ENCODE measurements around the gene ZNF605.
"Not testable (repeated sequence)": the region's sequence is repeated elsewhere in the genome, so short reads cannot be mapped to it uniquely, and the experiment has no call there.

The ZNF605 gene

GRCh38 chr12:132956011-132956788 is at the start of gene ZNF605:
Gene ZNF605, minus strand, starts transcription at chr12:132956306. Its CDS starts 10,671 bp downstream, at chr12:132945635.
- peaks cover 26% of the 10 kb centered on the region for H3K36me3 Mint-ChIP-seq (ENCODE audit: low read depth)
- intact Hi-C loops (cut with micrococcal nuclease), result loop anchor here (1.0 kb wide), 1 partner anchor 124 kb away; the partner anchor contains the start of gene ZNF140
- H3K4me3 Mint-ChIP-seq, result peak within 1 kb of the TSS; percentile 86
- peak within 1 kb of the TSS; percentile 88 for H3K27ac Mint-ChIP-seq
- no peaks in the 10 kb centered on the region for H3K27me3 Mint-ChIP-seq
- peaks cover 17% of the 10 kb centered on the region for H3K4me1 Mint-ChIP-seq (ENCODE audit: low read depth)
- H3K9me3 Mint-ChIP-seq, result peaks cover 21% of the 10 kb centered on the region

GRCh38 chr12:132998741-132999140 is 42.6 kb upstream of the ZNF605 start:
- Mint-ChIP-seq H3K27ac (no peak overlapping the region), H3K4me1 (ENCODE audit: low read depth) (no peaks in the 10 kb centered on the region), H3K27me3 (no peaks in the 10 kb centered on the region), H3K9me3 (peaks cover 88% of the 10 kb centered on the region), H3K36me3 (ENCODE audit: low read depth) (peaks cover 83% of the 10 kb centered on the region), H3K4me3 (no peak overlapping the region)
- intact Hi-C loops (cut with micrococcal nuclease), result no loop called here

GRCh38 chr12:132986885-132987225 is 30.7 kb upstream of the ZNF605 start:
- intact Hi-C loops (cut with micrococcal nuclease), result loop anchor here (1.0 kb wide), 4 partner anchors 50 to 194 kb away; partner anchors contain the start of genes CHFR, ZNF140, ZNF268 and ZNF84
- Mint-ChIP-seq H3K9me3 (peaks cover 59% of the 10 kb centered on the region), H3K4me3 (peak overlapping the region; percentile 89), H3K4me1 (ENCODE audit: low read depth) (peaks cover 16% of the 10 kb centered on the region), H3K27ac (peak overlapping the region; percentile 95), H3K27me3 (no peaks in the 10 kb centered on the region), H3K36me3 (ENCODE audit: low read depth) (peaks cover 67% of the 10 kb centered on the region)

GRCh38 chr12:132986001-132986884 is 30.1 kb upstream of the ZNF605 start, which contains the start of gene ZNF26:
Gene ZNF26, plus strand, starts transcription at chr12:132986367. Its CDS starts 474 bp downstream, at chr12:132986841.
- Mint-ChIP-seq H3K9me3 (peaks cover 53% of the 10 kb centered on the region), H3K27me3 (no peaks in the 10 kb centered on the region), H3K27ac (peak within 1 kb of the TSS; percentile 95), H3K4me3 (peak within 1 kb of the TSS; percentile 89), H3K36me3 (ENCODE audit: low read depth) (peaks cover 61% of the 10 kb centered on the region), H3K4me1 (ENCODE audit: low read depth) (peaks cover 16% of the 10 kb centered on the region)
- intact Hi-C loops (cut with micrococcal nuclease), result loop anchor here (1.0 kb wide), 4 partner anchors 51 to 195 kb away; partner anchors contain the start of genes CHFR, ZNF140, ZNF268 and ZNF84

- H3K9me3 Mint-ChIP-seq, result peaks cover 84% of the 10 kb centered on the region
- intact Hi-C loops (cut with micrococcal nuclease); H3K27me3 Mint-ChIP-seq; H3K4me3 Mint-ChIP-seq; H3K4me1 Mint-ChIP-seq (ENCODE audit: low read depth); H3K27ac Mint-ChIP-seq; H3K36me3 Mint-ChIP-seq (ENCODE audit: low read depth): not testable (repeated sequence)
These were observed 20.8 kb upstream of the ZNF605 start for GRCh38 chr12:132976870-132977269.

- Mint-ChIP-seq H3K36me3 (ENCODE audit: low read depth) (no peaks in the 10 kb centered on the region), H3K27ac (no peak overlapping the region), H3K27me3 (no peaks in the 10 kb centered on the region), H3K4me3 (no peak overlapping the region), H3K4me1 (ENCODE audit: low read depth) (no peaks in the 10 kb centered on the region), H3K9me3 (peaks cover 88% of the 10 kb centered on the region)
- intact Hi-C loops (cut with micrococcal nuclease), result no loop called here
These were observed 16.3 kb upstream of the ZNF605 start for GRCh38 chr12:132972374-132972773.

- no peak overlapping the region for H3K27ac Mint-ChIP-seq
- H3K4me1 Mint-ChIP-seq (ENCODE audit: low read depth), result no peaks in the 10 kb centered on the region
- H3K9me3 Mint-ChIP-seq, result peaks cover 81% of the 10 kb centered on the region
- no peak overlapping the region for H3K4me3 Mint-ChIP-seq
- no peaks in the 10 kb centered on the region for H3K27me3 Mint-ChIP-seq
- peaks cover 37% of the 10 kb centered on the region for H3K36me3 Mint-ChIP-seq (ENCODE audit: low read depth)
- intact Hi-C loops (cut with micrococcal nuclease), result no loop called here
These were observed 11.6 kb upstream of the ZNF605 start for GRCh38 chr12:132967736-132968135.

GRCh38 chr12:132966676-132967415 is 10.7 kb upstream of the ZNF605 start:
- H3K27ac Mint-ChIP-seq, result no peak overlapping the region
- H3K4me3 Mint-ChIP-seq, result no peak overlapping the region

GRCh38 chr12:132965796-132966195 is 9.7 kb upstream of the ZNF605 start:
- Mint-ChIP-seq H3K9me3 (peaks cover 79% of the 10 kb centered on the region), H3K27me3 (no peaks in the 10 kb centered on the region)
- intact Hi-C loops (cut with micrococcal nuclease), result no loop called here

More at GRCh38 chr12:132966676-132967415, 10.7 kb upstream of the ZNF605 start:
- Mint-ChIP-seq H3K9me3 (peaks cover 73% of the 10 kb centered on the region), H3K4me1 (ENCODE audit: low read depth) (no peaks in the 10 kb centered on the region), H3K36me3 (ENCODE audit: low read depth) (peaks cover 45% of the 10 kb centered on the region), H3K27me3 (no peaks in the 10 kb centered on the region)
- intact Hi-C loops (cut with micrococcal nuclease), result no loop called here

GRCh38 chr12:132963947-132964346 is 7.8 kb upstream of the ZNF605 start:
- intact Hi-C loops (cut with micrococcal nuclease); H3K4me1 Mint-ChIP-seq (ENCODE audit: low read depth); H3K4me3 Mint-ChIP-seq; H3K27me3 Mint-ChIP-seq; H3K27ac Mint-ChIP-seq: not testable (repeated sequence)
- H3K36me3 Mint-ChIP-seq (ENCODE audit: low read depth), result peaks cover 62% of the 10 kb centered on the region
- H3K9me3 Mint-ChIP-seq, result peaks cover 81% of the 10 kb centered on the region

More at GRCh38 chr12:132965796-132966195, 9.7 kb upstream of the ZNF605 start:
- Mint-ChIP-seq H3K4me1 (ENCODE audit: low read depth) (no peaks in the 10 kb centered on the region), H3K27ac (no peak overlapping the region), H3K4me3 (no peak overlapping the region), H3K36me3 (ENCODE audit: low read depth) (peaks cover 54% of the 10 kb centered on the region)

GRCh38 chr12:132961790-132962189 is 5.7 kb upstream of the ZNF605 start:
- intact Hi-C loops (cut with micrococcal nuclease); H3K4me3 Mint-ChIP-seq; H3K27me3 Mint-ChIP-seq; H3K4me1 Mint-ChIP-seq (ENCODE audit: low read depth); H3K27ac Mint-ChIP-seq: not testable (repeated sequence)
- H3K36me3 Mint-ChIP-seq (ENCODE audit: low read depth), result peaks cover 67% of the 10 kb centered on the region
- H3K9me3 Mint-ChIP-seq, result peaks cover 59% of the 10 kb centered on the region

GRCh38 chr12:132955094-132956010 is 754 bp downstream of the ZNF605 start:
- H3K9me3 Mint-ChIP-seq, result peaks cover 13% of the 10 kb centered on the region
- no peaks in the 10 kb centered on the region for H3K27me3 Mint-ChIP-seq
- peak overlapping the region; percentile 86 for H3K4me3 Mint-ChIP-seq
- peak overlapping the region; percentile 88 for H3K27ac Mint-ChIP-seq
- H3K4me1 Mint-ChIP-seq (ENCODE audit: low read depth), result peaks cover 17% of the 10 kb centered on the region
- H3K36me3 Mint-ChIP-seq (ENCODE audit: low read depth), result peaks cover 24% of the 10 kb centered on the region
- intact Hi-C loops (cut with micrococcal nuclease), result loop anchor here (1.0 kb wide), 1 partner anchor 125 kb away; the partner anchor contains the start of gene ZNF140

Data from dendritic cell treated with granulocyte-macrophage colony-stimulating factor and Interleukin-4, amounts not matched to agents 40 ng/mL and 50 ng/mL, for 4 days (primary cell).